ENCODE data around the gene DEUP1.

The DEUP1 gene

DNA sequence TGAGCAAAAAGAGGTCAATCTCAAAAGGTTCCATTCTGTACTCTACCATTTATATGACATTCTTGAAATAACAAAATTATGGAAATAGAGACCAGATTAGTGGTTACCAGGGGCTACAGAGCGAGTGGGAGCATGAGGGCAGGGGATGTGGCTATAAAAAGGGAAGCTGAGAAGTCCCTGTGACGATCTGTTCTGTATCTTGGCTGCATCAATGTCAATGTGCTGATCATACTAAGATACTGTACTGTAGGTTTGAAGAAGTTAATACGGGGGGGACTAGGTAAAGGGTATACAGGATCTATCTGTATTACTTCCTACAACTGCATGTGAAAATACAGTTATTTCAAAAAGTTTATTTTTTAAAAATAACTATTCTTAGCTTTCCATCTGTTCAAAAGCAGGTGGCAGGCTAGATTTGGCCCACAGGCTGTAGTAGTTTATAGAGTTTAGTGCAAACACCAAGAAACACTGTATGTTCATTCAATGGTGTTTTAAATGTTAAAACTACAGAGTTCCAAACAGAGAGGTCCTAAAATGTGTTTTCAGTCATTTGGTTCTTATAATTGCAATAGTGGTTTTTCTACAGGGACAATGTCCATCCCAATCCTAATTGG lies 134.5 kb downstream of the DEUP1 start:
- H3K79me2 ChIP-seq (ENCODE audit: insufficient read depth, low read depth) = no peaks in the 10 kb centered on the region
- no peaks in the 10 kb centered on the region for H3K27me3 ChIP-seq (ENCODE audit: insufficient read depth, low read depth)
- no peaks in the 10 kb centered on the region for H4K20me1 ChIP-seq (ENCODE audit: insufficient read depth)
- no peaks in the 10 kb centered on the region for H3K4me1 ChIP-seq (ENCODE audit: low read depth, poor library complexity, severe bottlenecking)
- H2AFZ ChIP-seq (ENCODE audit: low read depth) = no peak overlapping the region
- H3K36me3 ChIP-seq (ENCODE audit: insufficient read depth) = no peaks in the 10 kb centered on the region
- TF ChIP-seq CTCF (conservative IDR thresholded peaks at IDR 0.05; ENCODE audit: low read depth, low read length) = no peak
- H3K4me3 ChIP-seq (IDR thresholded peaks at IDR 0.05; ENCODE audit: insufficient read depth, low read depth, low read length) = no peak overlapping the region
- H3K27ac ChIP-seq = no peak overlapping the region
- no peak overlapping the region for H3K4me2 ChIP-seq
- no peak overlapping the region for H3K9ac ChIP-seq

- Histone ChIP-seq H3K4me3 (IDR thresholded peaks at IDR 0.05; ENCODE audit: insufficient read depth, low read depth, low read length) (no peak overlapping the region), H3K27ac (no peak overlapping the region), H3K4me2 (no peak overlapping the region), H2AFZ (ENCODE audit: low read depth) (no peak overlapping the region), H3K9ac (no peak overlapping the region), H4K20me1 (ENCODE audit: insufficient read depth) (no peaks in the 10 kb centered on the region), H3K36me3 (ENCODE audit: insufficient read depth) (no peaks in the 10 kb centered on the region), H3K27me3 (ENCODE audit: insufficient read depth, low read depth) (no peaks in the 10 kb centered on the region), H3K79me2 (ENCODE audit: insufficient read depth, low read depth) (no peaks in the 10 kb centered on the region), H3K4me1 (ENCODE audit: low read depth, poor library complexity, severe bottlenecking) (no peaks in the 10 kb centered on the region)
- TF ChIP-seq CTCF (conservative IDR thresholded peaks at IDR 0.05; ENCODE audit: low read depth, low read length) = no peak
These were observed 136.5 kb downstream of the DEUP1 start for GRCh38 chr11:93467054-93467453.

DNA sequence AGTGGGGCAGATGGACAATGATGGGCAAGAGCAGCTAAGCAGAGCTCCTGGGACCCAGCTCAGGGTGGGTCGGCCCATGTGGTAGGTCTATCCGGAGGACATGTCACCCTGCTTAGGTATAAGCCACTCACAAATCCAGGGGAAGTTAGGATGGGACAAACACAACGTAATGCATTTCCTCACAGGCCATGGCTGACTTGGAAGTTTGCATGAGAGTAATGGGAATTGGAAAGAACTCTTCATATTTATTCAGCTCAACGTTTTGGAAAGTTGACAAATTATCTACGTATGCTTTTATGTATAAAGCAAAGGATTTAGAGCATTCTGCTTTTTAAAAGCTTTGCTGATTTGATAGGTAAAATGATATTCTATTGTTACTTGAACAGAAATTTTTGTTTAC lies 137.7 kb downstream of the DEUP1 start:
- Histone ChIP-seq H3K4me3 (IDR thresholded peaks at IDR 0.05; ENCODE audit: insufficient read depth, low read depth, low read length) (no peak overlapping the region), H2AFZ (ENCODE audit: low read depth) (no peak overlapping the region), H3K27me3 (ENCODE audit: insufficient read depth, low read depth) (no peaks in the 10 kb centered on the region), H3K27ac (no peak overlapping the region), H3K9ac (no peak overlapping the region), H3K4me2 (no peak overlapping the region), H3K36me3 (ENCODE audit: insufficient read depth) (no peaks in the 10 kb centered on the region), H4K20me1 (ENCODE audit: insufficient read depth) (no peaks in the 10 kb centered on the region), H3K79me2 (ENCODE audit: insufficient read depth, low read depth) (no peaks in the 10 kb centered on the region), H3K4me1 (ENCODE audit: low read depth, poor library complexity, severe bottlenecking) (no peaks in the 10 kb centered on the region)
- TF ChIP-seq CTCF (conservative IDR thresholded peaks at IDR 0.05; ENCODE audit: low read depth, low read length) = no peak

- no peak overlapping the region for H3K4me3 ChIP-seq (IDR thresholded peaks at IDR 0.05; ENCODE audit: insufficient read depth, low read depth, low read length)
- H3K4me2 ChIP-seq = no peak overlapping the region
- no peaks in the 10 kb centered on the region for H4K20me1 ChIP-seq (ENCODE audit: insufficient read depth)
- H3K4me1 ChIP-seq (ENCODE audit: low read depth, poor library complexity, severe bottlenecking) = no peaks in the 10 kb centered on the region
- no peak overlapping the region for H3K27ac ChIP-seq
- H3K79me2 ChIP-seq (ENCODE audit: insufficient read depth, low read depth) = no peaks in the 10 kb centered on the region
- H3K27me3 ChIP-seq (ENCODE audit: insufficient read depth, low read depth) = no peaks in the 10 kb centered on the region
- TF ChIP-seq CTCF (conservative IDR thresholded peaks at IDR 0.05; ENCODE audit: low read depth, low read length) = no peak
- no peak overlapping the region for H2AFZ ChIP-seq (ENCODE audit: low read depth)
- no peaks in the 10 kb centered on the region for H3K36me3 ChIP-seq (ENCODE audit: insufficient read depth)
- H3K9ac ChIP-seq = no peak overlapping the region
These were observed 143.6 kb downstream of the DEUP1 start for GRCh38 chr11:93474123-93474522.
